OCI-LY3 (cell line): ENCODE results near the gene FRMD8.

ENCODE experiments used
- CTCF ChIP-seq: fragments of 200-600, 300-600 bp; sonication (generic); IDR thresholded peaks from 2 replicates; pipeline ENCODE4 v1.5.1; 2014; ENCODE audit warnings: antibody characterized with exemption, low read length, low read depth
- EZH2phosphoT487 ChIP-seq: fragments of 200-600 bp; shearing (Covaris generic); IDR thresholded peaks from 2 replicates; pipeline ENCODE4 v1.6.1; 2018; ENCODE audit warnings: antibody characterized with exemption, mixed run types, low read depth

DNA sequence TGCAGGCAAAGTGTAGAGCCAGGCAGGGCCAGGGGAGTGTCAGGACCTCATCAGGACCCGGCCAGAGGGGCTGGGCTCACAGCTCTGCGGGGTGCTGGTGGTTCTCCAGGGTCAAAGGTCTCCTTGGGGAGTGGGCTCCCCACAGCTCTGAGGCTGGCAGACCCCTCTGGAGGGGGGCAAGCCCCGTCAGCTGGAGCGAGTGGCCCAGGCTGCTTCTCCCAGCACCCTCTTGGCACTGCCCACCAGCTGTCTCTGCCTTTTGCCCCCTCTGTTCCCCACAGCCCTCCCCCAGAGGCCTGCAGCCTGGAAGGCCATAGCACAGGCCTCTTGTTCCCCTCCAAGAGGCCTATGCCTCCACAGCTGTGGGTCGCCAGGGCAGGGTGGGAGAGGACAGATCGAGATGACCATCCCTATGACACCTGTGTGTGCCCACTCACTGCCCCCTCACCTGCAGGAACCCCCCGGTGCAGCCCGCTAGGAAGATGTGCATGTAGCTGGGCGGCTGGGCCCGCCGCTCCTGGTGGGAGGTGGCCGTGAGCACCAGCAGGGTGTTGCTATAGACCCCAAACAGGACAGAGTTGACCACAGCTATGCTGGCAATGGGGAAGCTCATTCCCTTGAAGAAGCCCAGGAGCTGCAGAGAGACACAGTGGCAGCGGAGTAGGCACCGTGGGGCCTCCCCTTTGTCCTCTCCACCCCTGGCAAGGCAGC lies 7.4 kb upstream of the FRMD8 start:
- TF ChIP-seq CTCF: no peak
- no peak for TF ChIP-seq EZH2phosphoT487
